MM.1S (cell line): ENCODE data around the gene SCFD2.

ENCODE experiments used
- DNase-seq: peaks from one replicate; pipeline ENCODE4 v3.0.0-alpha.2; 2015
- H2AFZ ChIP-seq: fragments of 300-600 bp; sonication (generic); 2 replicates; pipeline ENCODE4 v1.6.0; 2016; ENCODE audit warnings: antibody characterized with exemption, low read length
- H3F3A ChIP-seq: fragments of 300-600 bp; sonication (generic); 2 replicates; pipeline ENCODE4 v1.6.1; 2016; ENCODE audit warnings: mild to moderate bottlenecking, antibody characterized with exemption, low read length, moderate library complexity, mixed read lengths; ENCODE audit not compliant: insufficient read depth
- H3K27ac ChIP-seq: fragments of 300-600 bp; sonication (generic); 2 replicates; pipeline ENCODE4 v1.5.1; 2016; ENCODE audit warnings: mild to moderate bottlenecking, low read length
- H3K27me3 ChIP-seq: fragments of 300-600 bp; sonication (generic); replicated peaks from 2 replicates; pipeline ENCODE4 v1.6.0; 2016; ENCODE audit warnings: low read length; ENCODE audit not compliant: insufficient read depth
- H3K36me3 ChIP-seq: fragments of 300-600 bp; sonication (generic); replicated peaks from 2 replicates; pipeline ENCODE4 v1.6.1; 2016; ENCODE audit warnings: mild to moderate bottlenecking, low read length, mixed read lengths; ENCODE audit not compliant: insufficient read depth
- H3K4me1 ChIP-seq: fragments of 300-600 bp; sonication (generic); 2 replicates; pipeline ENCODE4 v1.6.1; 2016; ENCODE audit warnings: low read length, mixed read lengths
- H3K4me2 ChIP-seq: fragments of 300-600 bp; sonication (generic); 2 replicates; pipeline ENCODE4 v1.6.0; 2016; ENCODE audit warnings: low read depth, low read length
- H3K4me3 ChIP-seq: fragments of 300-600 bp; sonication (generic); 2 replicates; pipeline ENCODE4 v1.5.1; 2016; ENCODE audit warnings: low read length, mixed read lengths
- H3K79me2 ChIP-seq: fragments of 300-600 bp; sonication (generic); 2 replicates; pipeline ENCODE4 v1.6.1; 2016; ENCODE audit warnings: mixed run types, low read length, mixed read lengths
- H3K9ac ChIP-seq: fragments of 300-600 bp; sonication (generic); 2 replicates; pipeline ENCODE4 v1.6.1; 2016; ENCODE audit warnings: low read length, mixed read lengths
- H3K9me2 ChIP-seq: fragments of 300-600 bp; sonication (generic); replicated peaks from 2 replicates; pipeline ENCODE4 v1.6.1; 2016; ENCODE audit warnings: mild to moderate bottlenecking, low read length, mixed read lengths; ENCODE audit not compliant: insufficient read depth
- H3K9me3 ChIP-seq: fragments of 300-600 bp; sonication (generic); replicated peaks from 2 replicates; pipeline ENCODE4 v1.6.1; 2016; ENCODE audit warnings: mild to moderate bottlenecking, low read length, mixed read lengths; ENCODE audit not compliant: insufficient read depth
- H4K20me1 ChIP-seq: fragments of 300-600 bp; sonication (generic); 2 replicates; pipeline ENCODE4 v1.6.1; 2016; ENCODE audit warnings: mild to moderate bottlenecking, low read length, moderate library complexity, mixed read lengths; ENCODE audit not compliant: insufficient read depth
- CTCF ChIP-seq: fragments of 300-600 bp; sonication (generic); IDR thresholded peaks from 2 replicates; pipeline ENCODE4 v1.5.1; 2016; ENCODE audit warnings: antibody characterized with exemption, low read length, mixed read lengths
- EZH2 ChIP-seq: fragments of 300-600 bp; sonication (generic); optimal IDR thresholded peaks from 2 replicates; pipeline ENCODE3; 2017; ENCODE audit warnings: low read depth, mild to moderate bottlenecking, antibody characterized with exemption, low read length, mixed read lengths
- EZH2phosphoT487 ChIP-seq: fragments of 300-600 bp; sonication (generic); IDR thresholded peaks from 2 replicates; pipeline ENCODE4 v1.6.1; 2018; ENCODE audit warnings: antibody characterized with exemption, low read length

Gene SCFD2

GRCh38 chr4:53061091-53061850 is 304.6 kb downstream of the SCFD2 start:
- no peak overlapping the region for H3K9ac ChIP-seq
- no peak overlapping the region for H3K27ac ChIP-seq
- no peaks in the 10 kb centered on the region for H3K27me3 ChIP-seq
- no peaks in the 10 kb centered on the region for H3K9me3 ChIP-seq
- H3K4me2 ChIP-seq, result no peak overlapping the region
- H4K20me1 ChIP-seq, result no peaks in the 10 kb centered on the region
- H3K36me3 ChIP-seq, result no peaks in the 10 kb centered on the region
- H3K4me1 ChIP-seq, result 0 out of 2 replicates have a peak, but pooled peaks cover 6% of the 10 kb centered on the region
- H2AFZ ChIP-seq, result no peak overlapping the region
- TF ChIP-seq EZH2phosphoT487, result no peak
- no peak for TF ChIP-seq CTCF
- no peak for TF ChIP-seq EZH2
- H3K79me2 ChIP-seq, result no peaks in the 10 kb centered on the region
- no peaks in the 10 kb centered on the region for H3K9me2 ChIP-seq
- no peak overlapping the region for H3K4me3 ChIP-seq
- no peak for DNase-seq
- H3F3A ChIP-seq, result no peaks in the 10 kb centered on the region

GRCh38 chr4:53060278-53060677 is 305.6 kb downstream of the SCFD2 start:
- H2AFZ ChIP-seq, result no peak overlapping the region

GRCh38 chr4:53059871-53060270 is 306.0 kb downstream of the SCFD2 start:
- 0 out of 2 replicates have a peak, but pooled peaks cover 6% of the 10 kb centered on the region for H3K4me1 ChIP-seq
- DNase-seq, result no peak
- H3F3A ChIP-seq, result no peaks in the 10 kb centered on the region
- H3K9me3 ChIP-seq, result no peaks in the 10 kb centered on the region
- no peaks in the 10 kb centered on the region for H3K36me3 ChIP-seq
- H3K9me2 ChIP-seq, result no peaks in the 10 kb centered on the region
- H3K4me3 ChIP-seq, result no peak overlapping the region
- no peak overlapping the region for H3K9ac ChIP-seq
- no peaks in the 10 kb centered on the region for H3K79me2 ChIP-seq
- H2AFZ ChIP-seq, result no peak overlapping the region
- H3K27me3 ChIP-seq, result no peaks in the 10 kb centered on the region
- H3K4me2 ChIP-seq, result no peak overlapping the region
- no peaks in the 10 kb centered on the region for H4K20me1 ChIP-seq
- TF ChIP-seq EZH2, result no peak
- no peak for TF ChIP-seq CTCF
- TF ChIP-seq EZH2phosphoT487, result no peak
- H3K27ac ChIP-seq, result no peak overlapping the region

More at GRCh38 chr4:53060278-53060677, 305.6 kb downstream of the SCFD2 start:
- TF ChIP-seq CTCF (no peak), EZH2phosphoT487 (no peak), EZH2 (no peak)
- no peak overlapping the region for H3K9ac ChIP-seq
- H3K4me3 ChIP-seq, result no peak overlapping the region
- H3K36me3 ChIP-seq, result no peaks in the 10 kb centered on the region
- no peak for DNase-seq
- no peaks in the 10 kb centered on the region for H3K9me2 ChIP-seq
- H3K9me3 ChIP-seq, result no peaks in the 10 kb centered on the region
- H3K4me2 ChIP-seq, result no peak overlapping the region
- no peak overlapping the region for H3K27ac ChIP-seq
- no peaks in the 10 kb centered on the region for H3K79me2 ChIP-seq
- H3F3A ChIP-seq, result no peaks in the 10 kb centered on the region
- no peaks in the 10 kb centered on the region for H3K27me3 ChIP-seq
- 0 out of 2 replicates have a peak, but pooled peaks cover 6% of the 10 kb centered on the region for H3K4me1 ChIP-seq
- no peaks in the 10 kb centered on the region for H4K20me1 ChIP-seq
